NCI-H446 treated with DMSO at 0.1 percent for 48 hours (cell line): ENCODE data around the gene HRG.

Experiments used
- DNase-seq: peaks from one replicate; lab custom pipeline; 2025; lab: John Stamatoyannopoulos, UW

HRG gene

DNA sequence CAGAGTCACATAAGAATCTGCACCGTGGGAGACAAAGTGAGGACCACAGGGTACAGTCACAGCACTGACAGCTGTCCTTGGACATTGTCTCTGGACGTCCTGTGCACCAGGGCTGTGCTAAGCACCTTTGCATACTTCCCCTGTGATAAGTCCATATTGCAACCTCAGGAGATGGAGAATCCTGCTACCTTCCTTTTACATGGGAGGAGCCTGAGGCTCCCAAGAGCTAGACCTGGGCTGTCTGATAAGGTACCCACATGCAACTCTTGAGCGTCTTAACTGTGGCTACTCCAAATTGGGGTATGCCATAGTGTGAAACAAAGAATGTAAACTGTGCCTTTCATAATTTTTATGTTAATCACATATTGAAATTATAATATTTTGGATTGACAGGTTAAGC, 28.1 kb upstream of the HRG start:
- no peak for DNase-seq

GRCh38 chr3:186638259-186638658, 27.6 kb upstream of the HRG start:
- no peak for DNase-seq

DNA sequence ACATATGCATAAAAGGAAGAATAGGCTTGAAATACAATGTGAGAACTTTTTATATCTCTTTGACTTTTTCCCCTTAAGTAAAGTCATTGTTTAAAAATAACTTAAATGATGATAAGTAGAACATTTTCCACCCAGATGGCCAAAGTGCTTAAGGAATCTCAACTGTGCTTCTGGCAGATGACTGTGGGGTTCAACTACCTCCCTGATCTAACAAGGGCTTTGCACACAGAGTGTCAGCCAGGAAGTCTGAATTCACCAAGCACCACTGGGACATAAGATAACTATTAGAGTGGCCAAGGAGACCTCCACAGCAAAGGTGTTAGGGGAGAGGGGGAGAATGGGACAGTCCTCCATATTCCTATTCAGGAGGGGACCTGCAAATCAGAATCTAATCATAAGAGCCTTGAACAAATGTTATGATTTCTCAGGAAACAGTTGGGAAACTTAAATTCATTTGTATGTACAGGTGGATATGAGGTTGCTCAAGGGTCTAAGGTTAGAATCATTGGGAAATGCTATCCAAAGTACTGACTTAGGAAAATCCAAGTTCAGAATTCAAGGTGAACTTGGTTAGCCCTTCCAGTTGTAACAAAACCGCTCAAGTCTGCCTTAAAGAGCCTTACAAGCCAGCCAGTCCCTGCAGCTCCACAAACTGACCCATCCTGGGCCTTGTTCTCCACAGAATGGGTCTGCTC, 25.9 kb upstream of the HRG start, which contains the start of gene FETUB:
Gene FETUB, plus strand, starts transcription at position 622 of the 695 bp plus-strand sequence. Its CDS starts 62 bp downstream, at position 684.
- DNase-seq = no peak

GRCh38 chr3:186640473-186640818, 25.4 kb upstream of the HRG start:
- peak; percentile 10 for DNase-seq

GRCh38 chr3:186640929-186641328, 24.9 kb upstream of the HRG start:
- no peak for DNase-seq

DNA sequence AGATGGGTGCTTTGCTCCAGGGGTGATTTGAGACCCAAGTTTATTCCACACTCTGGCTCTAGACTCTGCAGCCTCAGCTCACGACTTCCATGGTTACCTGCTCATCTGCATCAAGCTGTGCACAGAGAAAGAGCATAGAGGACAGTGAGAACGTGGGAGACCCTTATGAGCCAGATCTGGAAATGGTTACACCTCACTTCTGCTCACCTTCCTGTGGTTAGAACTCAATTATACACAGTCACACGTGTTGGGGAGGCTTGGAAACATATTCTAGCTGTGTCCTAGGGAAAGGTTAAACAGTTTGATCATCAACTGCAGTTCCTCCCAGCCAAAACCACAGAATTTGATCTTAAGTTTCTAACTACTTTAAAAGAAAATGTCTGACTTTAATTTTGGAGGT, 23.8 kb upstream of the HRG start:
- DNase-seq = no peak

DNA sequence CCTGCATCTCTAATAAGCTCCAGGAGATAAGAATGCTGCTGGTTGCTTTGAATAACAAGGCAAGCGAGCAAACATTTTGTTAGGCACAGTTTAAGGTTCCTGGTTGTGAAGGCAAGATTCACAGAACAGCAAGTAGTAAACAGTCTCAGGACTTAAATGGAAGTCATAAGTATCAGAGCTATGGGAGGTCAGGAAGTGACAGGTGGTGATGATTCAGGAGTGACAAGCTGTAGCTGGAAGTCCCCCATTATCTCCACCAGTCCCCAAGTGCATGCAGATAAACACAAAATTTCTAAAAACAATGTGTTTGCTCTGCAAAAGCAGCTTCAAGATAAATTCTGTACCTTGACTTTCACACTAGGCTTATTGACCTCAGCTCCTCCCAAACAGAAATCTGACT, 22.3 kb upstream of the HRG start:
- DNase-seq = no peak

GRCh38 chr3:186644683-186645082, 21.1 kb upstream of the HRG start:
- no peak for DNase-seq

DNA sequence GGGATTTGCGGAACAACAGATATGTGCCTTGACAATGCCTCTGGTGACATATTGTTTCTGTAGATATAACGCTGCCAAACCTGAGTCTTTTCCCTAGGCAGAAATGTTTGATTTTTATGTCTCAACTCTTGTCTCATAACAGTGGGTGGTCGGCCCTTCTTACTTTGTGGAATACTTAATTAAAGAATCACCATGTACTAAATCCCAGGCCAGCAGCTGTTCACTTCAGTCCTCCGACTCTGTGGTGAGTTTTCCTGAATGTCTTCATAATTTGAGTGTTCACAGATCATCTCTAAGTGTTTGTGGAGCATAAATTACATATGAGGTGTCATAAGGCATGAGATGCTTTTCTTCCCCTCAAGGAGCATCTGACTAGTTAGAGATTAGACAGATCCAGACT, 19.7 kb upstream of the HRG start:
- DNase-seq = no peak

GRCh38 chr3:186646841-186647240, 19.0 kb upstream of the HRG start:
- no peak for DNase-seq

DNA sequence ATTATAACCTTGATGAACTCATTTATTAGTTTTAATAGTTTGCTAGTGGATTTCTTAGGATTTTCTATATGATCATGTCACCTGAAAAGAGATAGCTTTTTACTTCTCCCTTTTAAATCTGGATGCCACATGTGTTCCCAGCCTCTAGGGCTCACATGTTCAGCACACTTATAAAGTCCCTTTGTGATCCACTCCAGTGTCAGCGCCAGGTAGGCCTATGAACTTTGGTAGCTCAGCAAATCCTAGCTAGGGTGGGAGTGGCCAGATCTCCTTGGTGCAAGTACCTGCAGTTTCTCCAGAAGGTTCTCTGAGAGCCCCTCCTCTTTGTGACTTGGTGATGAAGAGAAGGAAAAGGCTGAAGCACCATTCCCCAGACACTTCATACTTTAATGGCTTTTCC, 17.0 kb upstream of the HRG start:
- no peak for DNase-seq

DNA sequence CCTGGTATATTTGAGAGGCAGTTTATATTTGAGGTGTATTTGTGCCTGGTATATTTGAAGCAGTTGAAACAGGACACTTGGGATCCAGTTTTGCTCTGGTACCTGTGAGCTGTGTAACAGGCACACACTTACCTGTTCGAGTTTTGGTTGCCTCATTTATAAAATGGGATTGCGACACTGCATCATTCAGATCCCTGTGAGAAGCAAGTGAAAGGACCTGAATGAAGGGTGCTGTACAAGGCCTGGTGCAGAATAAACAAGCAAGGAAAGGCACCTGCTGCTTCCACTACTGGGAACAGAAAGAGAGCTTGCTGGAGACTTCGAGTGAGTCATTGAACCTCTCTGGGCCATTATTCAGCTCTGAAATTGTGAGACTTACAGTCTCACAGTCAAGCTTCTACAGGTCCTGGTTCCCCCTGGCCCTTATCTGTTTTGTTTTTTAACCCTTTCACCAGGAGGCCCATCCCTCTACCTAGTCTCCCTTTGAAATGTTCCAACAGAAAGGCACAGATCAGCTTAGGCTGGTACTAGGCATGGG, 14.1 kb upstream of the HRG start:
- no peak for DNase-seq

DNA sequence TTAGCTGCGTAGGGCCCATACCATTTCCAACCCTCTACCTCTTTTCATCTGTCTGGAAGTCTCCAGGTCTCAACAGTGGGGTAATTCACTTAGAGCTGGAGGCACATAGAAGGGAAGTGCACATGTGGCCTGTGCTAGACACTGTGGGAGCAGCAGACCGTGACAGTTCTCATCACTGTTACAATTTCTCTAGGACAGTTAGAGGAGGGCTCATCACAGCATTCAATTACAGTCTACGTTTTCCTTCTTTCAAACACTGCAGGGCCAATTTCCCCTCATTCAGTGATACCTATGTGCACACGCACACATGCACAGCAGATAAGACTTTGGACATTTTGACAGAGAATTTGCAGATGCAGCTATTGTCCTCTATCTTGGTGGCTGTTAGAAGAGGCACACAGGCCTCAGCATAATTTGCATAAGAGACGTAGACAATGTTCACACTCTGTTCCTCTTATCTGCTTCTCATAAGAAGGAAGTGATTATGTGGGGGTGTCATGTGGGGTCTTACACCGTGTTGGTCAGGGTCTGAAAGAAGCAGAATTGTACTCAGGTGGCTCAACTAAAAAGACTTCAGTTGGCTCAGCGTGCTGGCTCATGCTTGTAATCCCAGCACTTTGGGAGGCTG, 12.6 kb upstream of the HRG start:
- no peak for DNase-seq

GRCh38 chr3:186653984-186654383, 11.8 kb upstream of the HRG start:
- no peak for DNase-seq

DNA sequence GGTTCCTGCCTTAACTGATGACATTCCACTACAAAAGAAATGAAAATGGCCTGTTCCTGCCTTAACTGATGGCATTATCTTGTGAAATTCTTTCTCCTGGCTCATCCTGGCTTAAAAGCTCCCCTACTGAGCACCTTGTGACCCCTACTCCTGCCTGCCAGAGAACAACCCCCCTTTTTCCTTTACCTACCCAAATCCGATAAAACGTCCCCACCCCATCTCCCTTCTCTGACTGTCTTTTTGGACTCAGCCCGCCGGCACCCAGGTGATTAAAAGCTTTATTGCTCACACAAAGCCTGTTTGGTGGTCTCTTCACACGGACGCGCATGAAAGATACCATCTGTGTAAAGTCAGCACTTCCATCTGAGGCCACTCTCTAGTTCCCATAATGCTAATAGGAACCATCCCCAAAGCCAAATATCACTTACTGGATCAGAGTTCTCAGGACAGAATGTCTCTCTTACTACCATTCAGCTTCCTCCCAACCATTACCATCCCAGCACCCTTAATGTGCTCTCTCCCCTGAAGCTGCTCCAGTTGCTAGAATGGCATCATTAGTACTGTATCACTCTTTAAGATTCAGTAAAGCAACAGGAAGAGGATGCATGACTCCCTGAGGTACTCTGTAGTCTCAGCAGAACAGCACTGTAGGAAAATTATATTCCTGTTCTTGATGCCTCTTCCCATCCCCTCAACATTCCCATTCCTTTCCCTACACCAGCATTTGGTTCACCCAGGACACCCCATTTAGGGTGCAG, 2.3 kb upstream of the HRG start:
- no peak for DNase-seq

DNA sequence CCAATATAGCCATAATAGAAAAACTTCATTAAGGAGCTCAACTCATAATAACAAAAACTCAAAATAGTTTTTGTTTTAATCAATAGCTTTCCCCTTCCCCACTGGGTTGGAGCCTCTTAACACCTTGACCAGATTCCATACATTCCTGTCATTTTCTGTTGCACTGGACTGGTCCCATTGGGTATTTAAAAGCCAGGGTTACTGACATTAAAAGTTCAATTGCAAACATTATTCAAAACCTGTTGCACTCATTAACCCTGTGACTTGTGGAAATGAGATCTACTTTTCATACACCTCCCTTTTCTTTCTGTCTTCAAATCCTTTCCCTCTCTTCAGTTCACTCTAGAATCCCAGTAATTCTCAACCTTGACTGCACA, 1.7 kb upstream of the HRG start:
- no peak for DNase-seq

DNA sequence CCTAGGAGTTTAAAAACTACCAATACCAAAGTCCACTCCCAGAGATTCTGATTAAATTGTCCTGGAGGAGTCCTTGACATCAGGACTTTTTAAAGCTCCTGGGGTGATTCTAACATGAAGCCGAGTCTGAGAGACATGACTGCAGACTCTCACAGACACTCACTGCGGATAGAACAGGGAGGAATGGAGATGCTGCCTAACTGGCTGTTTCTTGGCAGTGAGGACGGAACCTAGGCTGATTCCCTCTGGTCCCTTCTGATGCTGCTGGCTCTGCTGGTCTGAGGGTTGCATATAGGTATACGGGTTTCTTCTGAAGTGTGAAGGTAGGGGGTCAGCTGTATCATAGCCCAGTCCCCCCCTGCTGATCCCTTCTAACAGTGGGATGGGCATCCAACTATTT, 1.3 kb upstream of the HRG start:
- no peak for DNase-seq

DNA sequence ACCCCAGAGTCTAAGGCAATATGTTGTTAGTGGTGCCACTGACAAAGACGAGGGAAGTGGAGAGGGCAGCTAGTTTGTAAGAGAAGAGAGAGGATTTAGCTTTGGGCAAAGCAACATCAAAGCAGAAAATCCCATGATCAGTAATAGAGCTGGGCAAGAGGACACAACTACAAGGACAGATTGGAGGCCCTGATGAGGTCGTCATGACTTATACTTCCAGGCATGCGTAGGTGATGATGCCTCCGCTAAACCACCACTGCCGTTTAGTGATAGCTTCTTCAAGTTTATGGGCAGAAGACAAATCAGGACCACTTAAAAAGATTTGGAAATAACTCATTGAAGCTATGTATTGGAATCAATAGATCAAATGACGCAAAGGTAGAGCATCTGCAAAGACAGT, 2.6 kb downstream of the HRG start:
- no peak for DNase-seq

DNA sequence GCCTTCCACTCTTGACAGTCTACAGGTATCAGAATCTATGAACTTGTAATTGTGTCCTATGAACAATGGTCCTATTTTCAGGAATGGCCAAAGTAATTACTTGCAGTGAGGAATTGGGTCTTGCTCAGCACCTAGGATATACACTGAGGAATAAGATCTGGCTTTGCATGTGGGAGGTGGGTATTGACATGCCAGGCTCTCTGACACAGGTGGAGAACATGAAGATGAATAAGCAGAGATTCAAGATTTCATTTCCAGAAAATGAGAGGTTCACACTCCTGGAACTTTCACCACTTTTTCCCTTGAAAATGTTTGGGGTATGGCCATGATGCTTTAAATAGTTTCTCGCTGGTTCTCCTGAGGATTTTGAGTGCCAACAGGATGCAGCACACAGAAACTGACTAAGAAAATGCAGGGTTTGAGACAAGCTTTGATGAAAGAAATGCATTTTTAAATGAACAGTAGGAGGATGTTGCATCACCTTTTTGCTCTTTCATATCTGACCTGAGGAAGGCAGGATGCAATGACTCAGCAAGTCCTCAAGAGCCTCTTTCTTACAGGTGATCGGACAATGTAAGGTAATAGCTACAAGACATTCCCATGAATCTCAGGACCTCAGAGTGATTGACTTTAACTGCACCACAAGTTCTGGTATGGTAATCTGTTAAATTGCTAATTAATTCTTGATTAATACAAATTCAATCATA, 3.7 kb downstream of the HRG start:
- DNase-seq = no peak

DNA sequence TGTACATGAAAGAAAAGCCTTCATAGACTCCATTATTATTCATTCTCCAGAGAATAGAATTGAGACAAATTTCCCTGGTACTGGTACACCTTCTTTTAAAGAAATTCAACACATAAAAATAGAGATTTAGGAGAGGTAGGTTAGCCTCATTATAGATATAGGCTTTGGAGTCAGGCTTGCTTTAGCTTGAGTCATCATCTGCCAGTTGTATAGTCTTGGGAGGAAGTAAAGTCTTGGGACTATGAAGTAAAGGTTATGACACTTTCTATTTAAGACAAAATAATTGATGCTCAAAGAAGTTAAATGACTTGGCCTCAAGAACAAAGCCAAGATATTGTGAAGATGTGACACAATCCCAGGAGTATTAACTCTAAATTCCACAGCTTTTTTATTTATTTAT, 4.3 kb downstream of the HRG start:
- no peak for DNase-seq

DNA sequence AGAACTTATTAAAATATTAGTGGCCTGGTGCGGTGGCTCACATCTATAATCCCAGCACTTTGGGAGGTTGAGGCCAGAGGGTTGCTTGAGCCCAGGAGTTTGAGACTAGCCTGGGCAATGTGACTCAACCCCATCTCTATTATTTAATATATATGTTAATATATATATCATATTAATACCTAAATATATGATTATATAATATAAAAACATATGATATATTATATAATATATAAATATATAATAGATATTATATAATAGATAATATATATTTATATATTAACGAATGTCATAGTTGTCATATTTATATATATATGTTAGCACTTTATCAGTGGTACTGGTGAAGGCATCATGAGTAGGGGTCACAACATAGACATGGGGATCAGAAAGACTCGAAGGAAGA, 5.2 kb downstream of the HRG start:
- no peak for DNase-seq

DNA sequence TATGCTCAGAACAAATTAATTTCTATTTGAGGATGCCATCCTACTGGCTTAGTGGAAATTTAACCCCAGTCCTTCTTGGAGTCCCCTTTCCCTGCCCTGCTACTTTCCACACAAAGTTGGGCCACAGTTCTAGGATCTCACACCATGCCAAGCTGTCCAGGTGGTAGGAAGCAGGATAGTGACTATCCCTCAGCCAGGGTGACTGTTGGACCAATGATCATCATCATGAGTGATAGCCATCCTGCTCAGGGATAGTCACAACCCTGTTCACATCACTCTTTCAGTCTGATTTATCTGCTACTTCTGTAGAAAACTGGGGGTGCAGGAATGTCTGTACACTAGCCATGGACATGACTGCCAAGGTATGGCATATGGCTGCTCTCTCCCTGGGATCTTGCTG, 12.8 kb downstream of the HRG start:
- DNase-seq = no peak

GRCh38 chr3:186679151-186679550, 13.3 kb downstream of the HRG start:
- no peak for DNase-seq
